CD4-positive, alpha-beta T cell (primary cell): ENCODE data around the gene NAV2. TPM values are rescaled to one million over a fixed set of nuclear protein-coding genes. Genes with fewer than 3 reads are reported as not detected.

Source experiments
- ATAC-seq: fragments of 200-7000 bp; cut with Tn5 transposase; one replicate; pipeline ENCODE4 v1.10.0; 2022; ENCODE audit warnings: mild to moderate bottlenecking; ENCODE audit not compliant: poor library complexity
- CTCF ChIA-PET: fragments of 350-600 bp; sonication (Branson Sonifier 250); formaldehyde crosslinking; loops from one replicate; lab custom pipeline; 2021; ENCODE audit warnings: antibody characterized with exemption, inconsistent platforms; lab: Charles Lee
- POLR2A ChIA-PET: fragments of 350-600 bp; sonication (Branson Sonifier 250); formaldehyde crosslinking; loops from one replicate; lab custom pipeline; 2021; ENCODE audit warnings: antibody characterized with exemption, inconsistent platforms; lab: Charles Lee
- DNase-seq, 14 experiments: peaks; one replicate each; pipeline ENCODE4 v3.0.0-alpha.2; 2013 to 2020; ENCODE audit warnings: mixed read lengths in 2 of 14
- H3K27ac ChIP-seq, 2 donors: one replicate each; pipeline versions ENCODE4 v1.5.1 to v1.7.0; 2013; ENCODE audit warnings: low read length in 2 of 2, low read depth in 1 of 2, mild to moderate bottlenecking in 1 of 2
- H3K27me3 ChIP-seq, 2 experiments: 1 replicate in 1 of 2; 2 replicates in 1 of 2; pipeline versions ENCODE4 v1.6.1 to v1.7.0; 2013; ENCODE audit warnings: low read length in 2 of 2, control low read depth in 1 of 2, mild to moderate bottlenecking in 1 of 2, moderate library complexity in 1 of 2; ENCODE audit not compliant: insufficient read depth in 2 of 2, control insufficient read depth in 1 of 2
- H3K36me3 ChIP-seq: one replicate; pipeline ENCODE4 v1.6.1; 2013; ENCODE audit warnings: low read length, control low read depth; ENCODE audit not compliant: insufficient read depth
- H3K4me1 ChIP-seq: one replicate; pipeline ENCODE4 v1.6.1; 2013; ENCODE audit warnings: low read length, control low read depth; ENCODE audit not compliant: insufficient read depth
- H3K4me3 ChIP-seq: one replicate; pipeline ENCODE4 v1.5.1; 2013; ENCODE audit warnings: mild to moderate bottlenecking, low read length, moderate library complexity
- H3K9me3 ChIP-seq, 2 experiments: 1 replicate in 1 of 2; 2 replicates in 1 of 2; pipeline versions ENCODE4 v1.6.1 to v1.7.0; 2013; ENCODE audit warnings: low read length in 2 of 2, mild to moderate bottlenecking in 2 of 2, control low read depth in 1 of 2, moderate library complexity in 1 of 2; ENCODE audit not compliant: control insufficient read depth in 1 of 2, insufficient read depth in 1 of 2
- H3K27ac Mint-ChIP-seq: one replicate; pipeline ENCODE4 v1.8.0; 2020; ENCODE audit warnings: mixed read lengths
- H3K27me3 Mint-ChIP-seq: one replicate; pipeline ENCODE4 v1.8.0; 2021; ENCODE audit warnings: mixed read lengths
- H3K36me3 Mint-ChIP-seq: one replicate; pipeline ENCODE4 v1.8.0; 2021; ENCODE audit warnings: low read depth, mixed read lengths
- H3K4me1 Mint-ChIP-seq: one replicate; pipeline ENCODE4 v1.8.0; 2021; ENCODE audit warnings: low read depth, mixed read lengths
- H3K4me3 Mint-ChIP-seq: one replicate; pipeline ENCODE4 v1.8.0; 2020; ENCODE audit warnings: mild to moderate bottlenecking, mixed read lengths
- H3K9me3 Mint-ChIP-seq: one replicate; pipeline ENCODE4 v1.8.0; 2020; ENCODE audit warnings: mixed read lengths
- intact Hi-C, 2 experiments: fragments of 100-400 bp; cut with DNase I in 1 of 2; cut with micrococcal nuclease in 1 of 2; formaldehyde crosslinking; loops; one replicate each; pipeline versions ENCODE4 v1.15.1 to v1.9.0; 2023 to 2025; cut with DNase I, micrococcal nuclease
- total RNA-seq, 174 experiments: library from RNA in 2 of 174; stranded (reverse) in 2 of 174; gene quantifications; one replicate each; pipeline ENCODE4 v1.2.3 and lab custom pipeline; 2021 to 2026
- TF ChIP-seq, protein P1 (sequence below): fragments of 200-600 bp; IDR thresholded peaks from one replicate; pipeline ENCODE4 v1.8.0; 2022; ENCODE audit warnings: antibody characterized with exemption, mild to moderate bottlenecking

The NAV2 gene
- total RNA-seq, 2 experiments from 2014 or later: 0.55 to 0.64 TPM

DNA sequence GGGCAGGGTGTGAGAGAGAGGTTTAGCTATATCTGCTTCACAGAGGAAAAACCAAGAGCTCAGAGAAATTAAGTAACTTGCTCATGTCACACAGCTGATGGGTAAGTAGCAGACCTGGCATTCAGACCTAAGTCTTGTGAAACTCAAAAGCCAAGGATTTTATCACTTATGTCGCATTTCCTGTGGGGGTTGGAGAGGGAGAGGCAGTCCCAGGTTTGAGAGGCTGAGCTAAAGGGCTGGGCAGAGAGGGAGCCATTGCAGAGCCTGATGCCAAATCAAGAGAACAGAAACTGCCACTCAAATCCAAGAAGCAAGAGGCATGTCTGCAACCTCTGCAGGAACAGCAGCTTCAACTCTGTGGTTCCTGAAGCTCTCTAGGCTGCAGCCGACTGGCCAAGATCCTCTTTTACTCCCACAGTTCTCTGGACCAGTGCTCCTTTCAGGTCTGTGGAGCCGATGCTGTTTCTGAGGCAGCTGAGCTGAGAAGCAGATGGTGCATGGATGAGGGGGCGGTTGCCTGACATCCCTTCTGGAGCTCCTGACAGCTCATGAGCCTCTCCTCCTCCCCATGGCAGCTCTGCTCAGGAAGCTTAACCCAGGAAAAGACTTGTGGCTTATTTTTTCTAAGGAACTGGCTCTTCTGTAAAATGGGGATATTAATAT lies 47.6 kb upstream of the NAV2 start:
- Mint-ChIP-seq H3K27me3 (peaks cover 5% of the 10 kb centered on the region), H3K27ac (no peak overlapping the region), H3K9me3 (no peaks in the 10 kb centered on the region), H3K36me3 (no peaks in the 10 kb centered on the region), H3K4me1 (no peaks in the 10 kb centered on the region), H3K4me3 (no peak overlapping the region)
- H3K9me3 ChIP-seq: no peaks in the 10 kb centered on the region
- peaks cover 0 to 2% of the 10 kb centered on the region in 2 experiments for H3K27me3 ChIP-seq
- DNase-seq (no peak), ATAC-seq (no peak)
- no peak overlapping the region for H3K27ac ChIP-seq
- intact Hi-C loops: no loop called here
- H3K36me3 ChIP-seq: no peaks in the 10 kb centered on the region
- ChIA-PET CTCF (interaction anchor here (0.9 to 1.6 kb wide), 2 partner anchors 8 to 69 kb away, joined by 3 read pairs; no protein-coding TSS in a partner anchor), POLR2A (no interaction called here)
- peaks cover 4% of the 10 kb centered on the region for H3K4me1 ChIP-seq
- TF ChIP-seq, protein P1, sequence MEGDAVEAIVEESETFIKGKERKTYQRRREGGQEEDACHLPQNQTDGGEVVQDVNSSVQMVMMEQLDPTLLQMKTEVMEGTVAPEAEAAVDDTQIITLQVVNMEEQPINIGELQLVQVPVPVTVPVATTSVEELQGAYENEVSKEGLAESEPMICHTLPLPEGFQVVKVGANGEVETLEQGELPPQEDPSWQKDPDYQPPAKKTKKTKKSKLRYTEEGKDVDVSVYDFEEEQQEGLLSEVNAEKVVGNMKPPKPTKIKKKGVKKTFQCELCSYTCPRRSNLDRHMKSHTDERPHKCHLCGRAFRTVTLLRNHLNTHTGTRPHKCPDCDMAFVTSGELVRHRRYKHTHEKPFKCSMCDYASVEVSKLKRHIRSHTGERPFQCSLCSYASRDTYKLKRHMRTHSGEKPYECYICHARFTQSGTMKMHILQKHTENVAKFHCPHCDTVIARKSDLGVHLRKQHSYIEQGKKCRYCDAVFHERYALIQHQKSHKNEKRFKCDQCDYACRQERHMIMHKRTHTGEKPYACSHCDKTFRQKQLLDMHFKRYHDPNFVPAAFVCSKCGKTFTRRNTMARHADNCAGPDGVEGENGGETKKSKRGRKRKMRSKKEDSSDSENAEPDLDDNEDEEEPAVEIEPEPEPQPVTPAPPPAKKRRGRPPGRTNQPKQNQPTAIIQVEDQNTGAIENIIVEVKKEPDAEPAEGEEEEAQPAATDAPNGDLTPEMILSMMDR: no peak
- H3K4me3 ChIP-seq: no peak overlapping the region

GRCh38 chr11:19666951-19667350 lies 45.7 kb upstream of the NAV2 start:
- CTCF ChIA-PET: no interaction called here
- Mint-ChIP-seq H3K36me3 (no peaks in the 10 kb centered on the region), H3K4me3 (no peak overlapping the region), H3K27ac (no peak overlapping the region), H3K4me1 (no peaks in the 10 kb centered on the region), H3K27me3 (peaks cover 5% of the 10 kb centered on the region), H3K9me3 (no peaks in the 10 kb centered on the region)
- Histone ChIP-seq H3K4me1 (no peaks in the 10 kb centered on the region), H3K36me3 (no peaks in the 10 kb centered on the region), H3K4me3 (no peak overlapping the region), H3K9me3 (no peaks in the 10 kb centered on the region), H3K27ac (no peak overlapping the region), H3K27me3 (peaks cover 0 to 2% of the 10 kb centered on the region in 2 experiments)
- ATAC-seq (no peak), DNase-seq (no peak)
- TF ChIP-seq, protein P1: no peak
- intact Hi-C loops: no loop called here
- POLR2A ChIA-PET: no interaction called here

DNA sequence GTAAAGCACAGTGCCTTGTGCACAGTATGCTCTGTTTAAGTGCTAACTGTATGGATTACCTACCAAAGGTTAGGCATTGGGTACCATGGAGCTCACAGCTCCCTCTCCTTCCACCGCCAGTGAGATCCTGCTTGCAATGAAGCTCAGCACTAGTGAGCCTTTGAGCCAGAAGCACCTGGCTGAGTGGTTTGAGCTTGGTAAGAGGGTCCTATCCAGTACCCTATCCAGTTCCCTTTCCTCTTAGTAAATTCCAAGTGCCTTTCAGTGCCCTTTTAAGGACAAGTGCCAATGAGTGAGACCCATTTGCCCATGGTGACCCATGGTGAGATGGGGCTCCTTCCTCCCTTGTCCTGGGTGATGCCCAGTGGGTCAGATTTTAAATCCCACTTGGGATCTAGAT lies 43.1 kb upstream of the NAV2 start:
- no peaks in the 10 kb centered on the region for H3K36me3 ChIP-seq
- no peaks in the 10 kb centered on the region for H3K9me3 Mint-ChIP-seq
- DNase-seq (no peak), ATAC-seq (no peak)
- H3K4me1 Mint-ChIP-seq: no peaks in the 10 kb centered on the region
- peaks cover 0 to 2% of the 10 kb centered on the region in 2 experiments for H3K27me3 ChIP-seq
- H3K27ac Mint-ChIP-seq: no peak overlapping the region
- TF ChIP-seq, protein P1: no peak
- no peak overlapping the region for H3K27ac ChIP-seq
- H3K36me3 Mint-ChIP-seq: no peaks in the 10 kb centered on the region
- no peaks in the 10 kb centered on the region for H3K4me1 ChIP-seq
- intact Hi-C loops: no loop called here
- H3K27me3 Mint-ChIP-seq: peaks cover 11% of the 10 kb centered on the region
- H3K4me3 Mint-ChIP-seq: no peak overlapping the region
- ChIA-PET CTCF (no interaction called here), POLR2A (no interaction called here)
- H3K4me3 ChIP-seq: no peak overlapping the region
- H3K9me3 ChIP-seq: no peaks in the 10 kb centered on the region
